Stimulated activated CD4-positive, alpha-beta T cell treated with anti-CD3 and anti-CD28 coated beads, Interleukin-1b, Interleukin-23, amount 100 ng/mL, for 4 hours (primary cell): ENCODE results near the gene GRIN2D.
A peak's percentile ranks its signal among the peaks of the same experiment; 100 is the strongest.

Experiments used
- DNase-seq, 2 donors: peaks; one replicate each; pipeline ENCODE4 v3.0.0-alpha.2; 2020; ENCODE audit warnings: low read depth in 2 of 2

The GRIN2D gene

GRCh38 chr19:48397263-48398101, 4.0 kb downstream of the GRIN2D start:
- no peak for DNase-seq

GRCh38 chr19:48398102-48398374, 4.6 kb downstream of the GRIN2D start:
- DNase-seq: no peak

- peak; percentile 66 to 79 for DNase-seq
Observed at GRCh38 chr19:48398375-48399235, 5.1 kb downstream of the GRIN2D start.

- no peak for DNase-seq
Observed at GRCh38 chr19:48400018-48400742, 6.7 kb downstream of the GRIN2D start.

- no peak for DNase-seq
Observed at GRCh38 chr19:48401287-48401686, 7.8 kb downstream of the GRIN2D start.

- DNase-seq: no peak
Observed at GRCh38 chr19:48403606-48404005, 10.1 kb downstream of the GRIN2D start.

GRCh38 chr19:48405010-48405659, 11.7 kb downstream of the GRIN2D start:
- no peak for DNase-seq

GRCh38 chr19:48405850-48406249, 12.4 kb downstream of the GRIN2D start:
- DNase-seq: no peak

DNA sequence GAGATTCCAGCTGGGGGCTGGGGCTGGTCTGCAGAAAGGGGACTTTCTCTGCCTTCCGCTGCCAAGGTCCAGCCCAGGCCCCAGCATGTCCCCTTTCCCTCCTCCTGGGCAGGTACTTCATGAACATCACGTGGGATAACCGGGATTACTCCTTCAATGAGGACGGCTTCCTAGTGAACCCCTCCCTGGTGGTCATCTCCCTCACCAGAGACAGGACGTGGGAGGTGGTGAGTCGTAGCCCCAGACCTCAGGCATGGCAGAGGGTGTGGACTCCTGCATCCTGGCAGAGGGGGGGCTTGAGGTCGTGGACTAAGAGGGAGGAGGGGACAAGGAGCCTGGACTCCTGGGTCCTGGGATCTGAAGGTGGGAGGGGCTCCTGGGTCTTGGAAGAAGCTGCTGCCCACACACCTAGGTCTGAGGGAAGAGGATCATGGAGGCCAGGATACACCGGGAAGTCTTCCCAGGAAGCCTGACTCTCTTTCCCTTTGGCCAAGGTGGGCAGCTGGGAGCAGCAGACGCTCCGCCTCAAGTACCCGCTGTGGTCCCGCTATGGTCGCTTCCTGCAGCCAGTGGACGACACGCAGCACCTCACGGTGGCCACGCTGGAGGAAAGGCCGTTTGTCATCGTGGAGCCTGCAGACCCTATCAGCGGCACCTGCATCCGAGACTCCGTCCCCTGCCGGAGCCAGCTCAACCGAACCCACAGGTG, 20.6 kb downstream of the GRIN2D start:
- no peak for DNase-seq

- peak; percentile 54 to 56 for DNase-seq
Observed at GRCh38 chr19:48415395-48415794, 21.9 kb downstream of the GRIN2D start.

- no peak for DNase-seq
Observed at GRCh38 chr19:48415806-48416221, 22.3 kb downstream of the GRIN2D start.

DNA sequence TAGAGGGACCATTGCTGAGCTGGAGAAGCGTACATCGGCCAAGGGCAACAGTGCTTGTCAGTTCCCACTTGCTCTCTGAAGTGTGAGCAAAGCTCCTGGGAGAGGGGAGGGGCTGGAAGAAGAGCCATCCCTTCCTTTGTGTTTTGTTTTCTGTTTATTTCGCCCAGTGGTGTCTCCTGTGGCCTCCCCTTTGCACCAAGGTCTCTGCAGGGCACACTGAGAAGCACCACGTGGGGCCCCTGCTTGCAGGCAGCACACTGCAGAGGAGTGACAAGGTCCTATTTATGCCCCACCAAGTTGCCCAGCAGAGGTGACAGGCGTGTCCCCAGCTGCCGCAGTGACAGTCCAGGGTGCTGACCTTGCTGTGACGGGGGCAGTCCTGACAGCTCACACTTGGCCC, 24.0 kb downstream of the GRIN2D start:
- no peak for DNase-seq

- no peak for DNase-seq
Observed at GRCh38 chr19:48418317-48419064, 25.0 kb downstream of the GRIN2D start.

DNA sequence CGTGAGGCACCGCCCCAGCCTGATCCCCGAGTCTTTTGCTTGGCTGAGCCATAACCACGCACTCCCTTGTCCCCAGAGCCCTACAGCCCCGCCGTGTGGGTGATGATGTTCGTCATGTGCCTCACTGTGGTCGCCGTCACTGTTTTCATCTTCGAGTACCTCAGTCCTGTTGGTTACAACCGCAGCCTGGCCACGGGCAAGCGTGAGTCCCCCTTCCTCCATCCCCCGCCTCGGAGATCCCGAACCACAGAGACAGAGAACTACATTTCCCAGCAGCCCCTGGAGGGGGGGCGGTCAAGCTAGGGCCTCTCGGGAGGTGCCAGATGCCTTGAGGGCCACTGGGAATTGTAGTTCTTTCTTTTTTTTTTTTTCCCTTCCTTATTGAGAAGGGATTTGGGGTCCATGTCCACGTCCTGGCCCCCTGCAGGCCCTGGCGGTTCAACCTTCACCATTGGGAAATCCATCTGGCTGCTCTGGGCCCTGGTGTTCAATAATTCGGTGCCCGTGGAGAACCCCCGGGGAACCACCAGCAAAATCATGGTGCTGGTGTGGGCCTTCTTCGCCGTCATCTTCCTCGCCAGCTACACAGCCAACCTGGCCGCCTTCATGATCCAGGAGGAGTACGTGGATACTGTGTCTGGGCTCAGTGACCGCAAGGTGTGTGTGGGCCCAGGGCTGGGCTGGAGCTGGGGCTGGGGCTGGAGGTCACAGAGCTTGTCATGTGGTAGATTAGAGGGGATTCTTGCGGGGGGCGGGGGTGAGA, 25.9 kb downstream of the GRIN2D start:
- DNase-seq: peak; percentile 45 to 49

DNA sequence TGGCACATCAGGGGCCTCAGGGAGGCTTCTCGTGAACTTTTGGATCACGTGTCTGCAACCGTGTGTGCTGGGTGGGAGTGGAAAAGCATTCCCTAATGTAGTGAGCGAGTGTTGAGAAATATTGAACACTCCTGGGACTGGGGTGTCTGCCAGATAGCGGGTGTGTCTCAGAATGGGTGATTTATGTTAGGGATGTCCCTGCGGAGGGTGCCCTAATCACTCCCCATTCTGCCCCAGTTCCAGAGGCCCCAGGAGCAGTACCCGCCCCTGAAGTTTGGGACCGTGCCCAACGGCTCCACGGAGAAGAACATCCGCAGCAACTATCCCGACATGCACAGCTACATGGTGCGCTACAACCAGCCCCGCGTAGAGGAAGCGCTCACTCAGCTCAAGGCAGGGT, 28.1 kb downstream of the GRIN2D start:
- DNase-seq: no peak

- DNase-seq: no peak
Observed at GRCh38 chr19:48424694-48425219, 31.3 kb downstream of the GRIN2D start.

DNA sequence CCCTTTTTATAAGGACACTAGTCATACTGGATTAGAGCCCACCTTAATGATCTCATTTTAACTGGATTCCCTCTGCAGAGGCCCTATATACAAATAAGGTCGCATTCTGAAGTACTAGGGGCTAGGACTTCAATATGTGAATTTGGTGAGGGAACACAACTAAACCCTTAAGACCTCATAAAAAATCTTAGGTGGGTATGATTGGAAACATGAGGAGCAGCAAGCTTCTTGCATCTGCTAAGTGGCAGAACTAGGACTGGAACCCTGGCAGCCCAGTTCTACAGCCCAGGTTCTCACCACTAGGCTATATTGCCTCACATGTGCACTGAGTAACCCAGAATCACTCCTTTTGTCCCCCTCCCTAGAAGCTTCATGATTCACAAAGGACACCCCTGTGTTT, 35.2 kb downstream of the GRIN2D start:
- no peak for DNase-seq

DNA sequence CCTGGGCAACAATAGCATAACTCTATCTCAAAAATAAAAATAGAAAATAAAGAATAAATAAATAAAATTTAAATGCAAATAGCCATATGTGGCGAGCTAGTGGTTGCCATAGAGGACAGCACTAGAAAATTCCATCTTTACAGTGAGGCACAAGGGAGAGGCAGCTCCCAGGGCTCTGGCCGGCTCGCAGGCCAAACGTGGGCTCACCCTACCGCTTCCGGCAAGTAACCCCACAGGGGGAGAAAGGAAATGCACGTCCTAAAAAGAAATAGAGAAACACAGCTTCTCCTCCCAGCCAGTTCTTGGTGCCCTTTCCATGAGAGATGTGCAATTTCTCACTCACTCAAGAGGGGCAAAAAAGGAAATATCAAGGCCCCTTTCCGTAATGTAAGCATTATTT, 39.9 kb downstream of the GRIN2D start:
- no peak for DNase-seq

DNA sequence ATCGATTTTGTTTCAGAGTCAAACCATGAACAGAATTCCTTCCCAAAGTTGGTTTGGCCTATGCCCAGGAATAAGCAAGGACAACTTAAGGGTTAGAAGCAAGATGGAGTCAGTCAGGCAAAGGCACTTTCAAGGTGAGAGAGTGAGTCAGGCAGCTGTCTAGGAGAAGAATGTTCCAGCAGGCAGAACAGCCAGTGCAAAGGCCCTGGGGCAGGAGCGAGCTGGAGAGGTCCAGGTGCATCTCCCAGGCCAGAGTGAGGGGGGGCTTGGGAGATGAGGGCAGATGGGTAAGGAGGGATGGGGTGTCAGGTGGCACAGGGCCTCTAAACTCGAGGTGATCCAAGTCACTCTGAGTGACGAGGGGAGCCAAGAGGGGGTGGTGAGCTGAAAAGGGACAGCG, 43.1 kb downstream of the GRIN2D start:
- DNase-seq: no peak
